ENCODE results near the gene TMCO1. TPM values are rescaled to one million over a fixed set of nuclear protein-coding genes. Genes with fewer than 3 reads are reported as not detected.

Gene TMCO1
- total RNA-seq, 1 donor from 2014 or later: 78.6 TPM

- intact Hi-C loops (cut with DNase I): no loop called here
- peak; percentile 98 for ATAC-seq
- H3K9me3 ChIP-seq: no peaks in the 10 kb centered on the region
- DNase-seq: peak; percentile 95
- TF ChIP-seq, protein P1, sequence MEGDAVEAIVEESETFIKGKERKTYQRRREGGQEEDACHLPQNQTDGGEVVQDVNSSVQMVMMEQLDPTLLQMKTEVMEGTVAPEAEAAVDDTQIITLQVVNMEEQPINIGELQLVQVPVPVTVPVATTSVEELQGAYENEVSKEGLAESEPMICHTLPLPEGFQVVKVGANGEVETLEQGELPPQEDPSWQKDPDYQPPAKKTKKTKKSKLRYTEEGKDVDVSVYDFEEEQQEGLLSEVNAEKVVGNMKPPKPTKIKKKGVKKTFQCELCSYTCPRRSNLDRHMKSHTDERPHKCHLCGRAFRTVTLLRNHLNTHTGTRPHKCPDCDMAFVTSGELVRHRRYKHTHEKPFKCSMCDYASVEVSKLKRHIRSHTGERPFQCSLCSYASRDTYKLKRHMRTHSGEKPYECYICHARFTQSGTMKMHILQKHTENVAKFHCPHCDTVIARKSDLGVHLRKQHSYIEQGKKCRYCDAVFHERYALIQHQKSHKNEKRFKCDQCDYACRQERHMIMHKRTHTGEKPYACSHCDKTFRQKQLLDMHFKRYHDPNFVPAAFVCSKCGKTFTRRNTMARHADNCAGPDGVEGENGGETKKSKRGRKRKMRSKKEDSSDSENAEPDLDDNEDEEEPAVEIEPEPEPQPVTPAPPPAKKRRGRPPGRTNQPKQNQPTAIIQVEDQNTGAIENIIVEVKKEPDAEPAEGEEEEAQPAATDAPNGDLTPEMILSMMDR (IDR thresholded peaks at IDR 0.05): peak; percentile 40
- H3K4me1 ChIP-seq: peaks cover 22% of the 10 kb centered on the region
- H3K27ac ChIP-seq: peak within 1 kb of the TSS; percentile 96
- H3K4me3 ChIP-seq: peak within 1 kb of the TSS; percentile 71
- H3K27me3 ChIP-seq: no peaks in the 10 kb centered on the region
- H3K36me3 ChIP-seq: no peaks in the 10 kb centered on the region
Measured at GRCh38 chr1:165697881-165698760, 70.5 kb downstream of the TMCO1 start, which contains the start of gene ALDH9A1. Gene ALDH9A1, minus strand, starts transcription at chr1:165698562. Its CDS starts 4 bp downstream, at chr1:165698558.

GRCh38 chr1:165697491-165697880 lies 71.2 kb downstream of the TMCO1 start:
- DNase-seq (no peak), ATAC-seq (no peak)
- no peaks in the 10 kb centered on the region for H3K9me3 ChIP-seq
- intact Hi-C loops (cut with DNase I): no loop called here
- no peaks in the 10 kb centered on the region for H3K27me3 ChIP-seq
- H3K27ac ChIP-seq: peak overlapping the region; percentile 96
- peaks cover 22% of the 10 kb centered on the region for H3K4me1 ChIP-seq
- peak overlapping the region; percentile 71 for H3K4me3 ChIP-seq
- no peaks in the 10 kb centered on the region for H3K36me3 ChIP-seq
- TF ChIP-seq, protein P1 (IDR thresholded peaks at IDR 0.05): no peak

DNA sequence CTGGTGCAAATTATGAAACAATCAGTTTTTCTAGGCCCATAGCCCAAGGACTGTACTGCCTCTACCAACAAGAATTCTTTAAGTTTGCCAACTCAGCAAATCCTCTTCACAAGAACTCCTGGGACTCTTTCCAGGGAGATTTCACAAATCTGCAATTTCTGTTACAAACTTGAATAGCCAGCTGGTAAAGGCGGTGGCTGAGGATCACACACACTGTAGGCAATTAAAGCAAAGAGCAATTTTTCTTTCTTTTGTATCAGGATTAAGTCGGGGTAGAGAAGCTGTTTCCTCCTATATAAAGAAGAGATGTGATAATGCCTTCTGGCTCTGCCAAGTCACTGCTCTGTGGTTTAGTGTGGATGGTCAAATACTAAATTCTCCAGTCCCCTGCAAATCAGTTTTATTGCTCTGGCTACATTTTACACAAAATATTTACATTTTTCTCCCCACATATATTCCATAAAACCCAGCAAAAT lies 72.0 kb downstream of the TMCO1 start:
- ATAC-seq: peak; percentile 41
- no peak for DNase-seq
- Histone ChIP-seq H3K27ac (no peak overlapping the region), H3K27me3 (no peaks in the 10 kb centered on the region), H3K4me3 (peak overlapping the region; percentile 71), H3K4me1 (peaks cover 22% of the 10 kb centered on the region), H3K36me3 (no peaks in the 10 kb centered on the region), H3K9me3 (no peaks in the 10 kb centered on the region)
- TF ChIP-seq, protein P1 (IDR thresholded peaks at IDR 0.05): no peak
- intact Hi-C loops (cut with DNase I): no loop called here

- Histone ChIP-seq H3K4me3 (no peak overlapping the region), H3K4me1 (peaks cover 22% of the 10 kb centered on the region), H3K27ac (no peak overlapping the region), H3K27me3 (no peaks in the 10 kb centered on the region), H3K9me3 (no peaks in the 10 kb centered on the region), H3K36me3 (peaks cover 4% of the 10 kb centered on the region)
- TF ChIP-seq, protein P1 (IDR thresholded peaks at IDR 0.05): no peak
- DNase-seq: no peak
- no peak for ATAC-seq
- intact Hi-C loops (cut with DNase I): no loop called here
Measured at GRCh38 chr1:165695031-165695430, 73.6 kb downstream of the TMCO1 start.

DNA sequence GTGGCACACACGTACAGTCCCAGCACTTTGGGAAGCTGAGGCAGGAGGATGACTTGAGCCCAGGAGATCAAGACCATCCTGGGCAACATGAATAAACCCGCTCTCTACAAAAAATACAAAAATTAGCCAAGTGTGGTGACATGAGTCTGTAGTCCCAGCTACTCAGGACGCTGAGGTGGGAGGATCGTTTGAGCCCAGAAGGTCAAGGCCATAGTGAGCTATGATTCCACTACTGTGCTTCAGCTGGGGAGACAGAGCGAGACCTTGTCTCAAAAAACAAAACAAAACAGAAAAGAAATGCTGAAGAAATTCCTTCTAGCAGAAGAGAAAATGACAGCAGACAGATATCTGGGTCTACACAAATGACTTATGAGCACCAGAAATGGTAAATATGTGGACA lies 80.6 kb downstream of the TMCO1 start:
- Histone ChIP-seq H3K27ac (no peak overlapping the region), H3K27me3 (no peaks in the 10 kb centered on the region), H3K9me3 (no peaks in the 10 kb centered on the region), H3K4me1 (peaks cover 9% of the 10 kb centered on the region), H3K4me3 (no peak overlapping the region), H3K36me3 (peaks cover 21% of the 10 kb centered on the region)
- no peak for DNase-seq
- TF ChIP-seq, protein P1 (IDR thresholded peaks at IDR 0.05): no peak
- intact Hi-C loops (cut with DNase I): no loop called here
- no peak for ATAC-seq
